ENCODE measurements around the gene GSG1L.
"Not testable (repeated sequence)": the region's sequence is repeated elsewhere in the genome, so short reads cannot be mapped to it uniquely, and the experiment has no call there.

GSG1L gene

DNA sequence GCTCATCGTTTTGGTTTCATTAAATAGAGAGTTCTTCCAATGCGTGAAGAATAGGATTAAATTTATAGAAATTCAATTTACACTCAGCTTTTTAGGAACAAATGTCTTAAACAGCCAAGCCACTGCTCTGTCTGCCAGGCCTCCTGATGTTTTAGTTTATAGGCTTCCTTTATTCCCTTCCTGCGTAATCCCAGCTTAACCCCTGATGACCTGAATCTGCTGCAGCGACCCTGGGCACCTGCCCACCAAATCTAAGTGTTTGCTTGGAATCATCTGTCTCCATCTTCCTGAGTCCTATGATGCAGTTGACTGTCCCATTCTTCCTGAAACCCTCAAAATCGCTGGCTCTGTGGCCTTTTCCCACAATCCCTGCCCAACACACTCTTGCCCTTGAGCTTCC, 179.9 kb downstream of the GSG1L start:
- Histone ChIP-seq H3K27me3 (replicated peaks; ENCODE audit: control insufficient read depth, insufficient read depth, low read length) (peaks cover 18% of the 10 kb centered on the region), H3K9ac (ENCODE audit: low read length) (no peak overlapping the region), H3K4me1 (ENCODE audit: control insufficient read depth, insufficient read depth, low read length) (no peaks in the 10 kb centered on the region), H3K9me3 (ENCODE audit: control insufficient read depth, low read length) (no peaks in the 10 kb centered on the region), H3K4me3 (ENCODE audit: low read length) (no peak overlapping the region), H3K36me3 (ENCODE audit: control insufficient read depth, insufficient read depth, low read length, severe bottlenecking) (no peaks in the 10 kb centered on the region)
- no peak for DNase-seq (ENCODE audit: low read depth)

GRCh38 chr16:27880287-27880686, 183.2 kb downstream of the GSG1L start:
- Histone ChIP-seq H3K36me3 (ENCODE audit: control insufficient read depth, insufficient read depth, low read length, severe bottlenecking) (no peaks in the 10 kb centered on the region), H3K4me1 (ENCODE audit: control insufficient read depth, insufficient read depth, low read length) (no peaks in the 10 kb centered on the region), H3K9me3 (ENCODE audit: control insufficient read depth, low read length) (peaks cover 6% of the 10 kb centered on the region), H3K4me3 (ENCODE audit: low read length) (no peak overlapping the region), H3K27me3 (replicated peaks; ENCODE audit: control insufficient read depth, insufficient read depth, low read length) (peaks cover 10% of the 10 kb centered on the region), H3K9ac (ENCODE audit: low read length) (no peak overlapping the region)
- no peak for DNase-seq (ENCODE audit: low read depth)

DNA sequence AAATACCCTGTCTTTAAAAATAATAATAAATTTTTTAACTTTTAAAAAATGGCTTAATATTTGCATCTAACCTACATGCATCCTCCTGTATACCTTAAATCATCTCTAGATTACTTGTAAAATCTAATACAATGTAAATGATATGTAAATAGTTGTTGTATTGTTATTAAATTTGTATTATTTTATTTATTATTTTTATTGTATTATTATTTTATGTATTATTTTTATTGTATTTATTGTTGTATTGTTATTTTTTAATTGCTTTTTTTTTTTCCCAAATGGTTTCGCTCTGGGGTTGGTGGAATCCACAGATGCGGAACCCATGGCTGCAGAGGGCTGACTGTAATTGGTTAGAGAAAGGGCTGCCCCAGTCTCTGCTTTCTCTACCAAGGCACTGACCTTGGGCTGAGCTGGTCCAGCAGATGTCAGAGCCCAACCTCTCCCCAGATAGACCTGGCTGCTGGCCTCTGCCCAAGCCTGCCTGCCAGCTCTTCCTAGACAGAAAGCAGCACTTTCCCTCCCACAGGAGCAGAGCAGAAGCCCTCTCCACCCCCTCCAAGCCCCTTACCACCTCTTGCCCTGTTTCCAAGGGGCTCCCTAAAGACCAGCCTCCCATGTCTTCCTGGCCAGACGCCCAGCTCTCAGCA, 183.8 kb downstream of the GSG1L start:
- no peaks in the 10 kb centered on the region for H3K4me1 ChIP-seq (ENCODE audit: control insufficient read depth, insufficient read depth, low read length)
- peaks cover 11% of the 10 kb centered on the region for H3K9me3 ChIP-seq (ENCODE audit: control insufficient read depth, low read length)
- no peaks in the 10 kb centered on the region for H3K36me3 ChIP-seq (ENCODE audit: control insufficient read depth, insufficient read depth, low read length, severe bottlenecking)
- peaks cover 10% of the 10 kb centered on the region for H3K27me3 ChIP-seq (replicated peaks; ENCODE audit: control insufficient read depth, insufficient read depth, low read length)
- H3K4me3 ChIP-seq (ENCODE audit: low read length), result no peak overlapping the region
- H3K9ac ChIP-seq (ENCODE audit: low read length), result no peak overlapping the region
- no peak for DNase-seq (ENCODE audit: low read depth)

- H3K4me1 ChIP-seq (ENCODE audit: control insufficient read depth, insufficient read depth, low read length); H3K36me3 ChIP-seq (ENCODE audit: control insufficient read depth, insufficient read depth, low read length, severe bottlenecking); DNase-seq (ENCODE audit: low read depth); H3K4me3 ChIP-seq (ENCODE audit: low read length); H3K9ac ChIP-seq (ENCODE audit: low read length): not testable (repeated sequence)
- Histone ChIP-seq H3K9me3 (ENCODE audit: control insufficient read depth, low read length) (peaks cover 28% of the 10 kb centered on the region), H3K27me3 (replicated peaks; ENCODE audit: control insufficient read depth, insufficient read depth, low read length) (peaks cover 19% of the 10 kb centered on the region)
These were observed 190.9 kb downstream of the GSG1L start for GRCh38 chr16:27872627-27873026.

DNA sequence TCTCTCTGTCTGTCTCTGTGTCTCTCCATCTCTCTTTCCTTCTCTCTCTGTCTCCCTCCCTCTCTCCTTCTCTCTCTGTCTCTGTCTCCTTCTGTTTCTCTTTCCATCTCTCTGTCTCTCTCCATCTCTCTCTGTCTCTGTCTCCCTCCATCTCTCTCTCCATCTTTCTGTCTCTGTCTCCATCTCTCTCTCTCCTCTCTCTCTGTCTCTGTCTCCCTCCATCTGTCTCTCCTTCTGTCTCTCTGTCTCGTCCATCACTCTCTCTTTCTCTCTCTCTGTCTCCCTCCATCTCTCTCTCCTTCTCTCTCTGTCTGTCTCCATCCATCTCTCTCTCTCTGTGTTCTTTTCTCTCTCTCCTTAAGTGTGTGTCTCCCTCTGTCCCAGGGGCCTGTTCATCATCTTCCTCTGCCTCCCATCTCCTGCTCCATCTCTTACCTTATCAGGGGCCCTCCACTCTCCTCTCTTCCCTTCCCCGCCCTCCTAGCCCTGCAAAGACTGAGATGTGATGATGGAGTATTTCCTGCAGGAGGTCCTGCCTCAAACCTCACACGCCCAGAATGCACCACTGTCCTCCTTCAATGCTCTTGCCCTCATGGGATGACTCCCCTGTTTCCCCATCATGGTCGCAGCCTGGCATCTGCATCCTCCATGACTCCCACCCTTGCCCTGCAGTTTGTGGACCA, 193.3 kb downstream of the GSG1L start:
- H3K4me1 ChIP-seq (ENCODE audit: control insufficient read depth, insufficient read depth, low read length), result no peaks in the 10 kb centered on the region
- peaks cover 22% of the 10 kb centered on the region for H3K9me3 ChIP-seq (ENCODE audit: control insufficient read depth, low read length)
- peaks cover 19% of the 10 kb centered on the region for H3K27me3 ChIP-seq (replicated peaks; ENCODE audit: control insufficient read depth, insufficient read depth, low read length)
- no peak overlapping the region for H3K9ac ChIP-seq (ENCODE audit: low read length)
- no peaks in the 10 kb centered on the region for H3K36me3 ChIP-seq (ENCODE audit: control insufficient read depth, insufficient read depth, low read length, severe bottlenecking)
- no peak overlapping the region for H3K4me3 ChIP-seq (ENCODE audit: low read length)
- no peak for DNase-seq (ENCODE audit: low read depth)

DNA sequence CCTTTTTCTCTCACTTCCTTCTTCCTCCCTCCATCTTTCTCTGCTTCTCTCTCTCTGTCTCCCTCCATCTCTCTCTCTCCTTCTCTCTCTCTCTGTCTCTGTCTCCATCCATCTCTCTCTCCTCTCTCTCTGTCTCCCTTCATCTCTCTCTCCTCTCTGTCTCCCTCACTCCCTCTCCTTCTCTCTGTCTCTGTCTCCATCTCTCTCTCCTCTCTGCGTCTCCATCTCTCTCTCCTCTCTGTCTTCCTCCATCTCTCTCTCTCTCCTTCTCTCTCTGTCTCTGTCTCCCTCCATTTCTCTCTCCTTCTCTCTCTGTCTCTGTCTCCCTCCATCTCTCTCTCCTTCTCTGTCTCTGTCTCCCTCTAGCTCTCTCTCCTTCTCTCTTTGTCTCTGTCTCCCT, 194.1 kb downstream of the GSG1L start:
- H3K27me3 ChIP-seq (replicated peaks; ENCODE audit: control insufficient read depth, insufficient read depth, low read length), result peaks cover 19% of the 10 kb centered on the region

DNA sequence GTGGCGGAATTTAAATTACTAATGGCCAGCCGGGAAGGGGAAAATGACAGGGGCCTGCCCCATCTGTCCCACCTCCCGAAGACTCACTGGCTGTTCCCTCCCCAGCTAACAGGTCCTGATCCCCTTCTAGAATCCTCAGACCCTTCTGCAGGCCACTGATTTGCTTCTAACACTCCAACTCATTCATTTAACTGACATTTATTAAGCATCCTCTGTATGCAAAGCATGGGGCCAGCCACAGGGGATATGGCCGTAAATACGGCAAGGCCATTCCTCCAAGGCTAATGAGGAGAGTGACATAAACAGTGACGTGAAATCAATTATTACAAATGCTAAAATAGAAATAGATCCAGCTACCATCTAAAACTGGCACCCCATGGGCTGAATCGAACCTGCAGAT, 195.3 kb downstream of the GSG1L start:
- Histone ChIP-seq H3K27me3 (replicated peaks; ENCODE audit: control insufficient read depth, insufficient read depth, low read length) (peaks cover 19% of the 10 kb centered on the region), H3K4me1 (ENCODE audit: control insufficient read depth, insufficient read depth, low read length) (no peaks in the 10 kb centered on the region), H3K9ac (ENCODE audit: low read length) (no peak overlapping the region), H3K4me3 (ENCODE audit: low read length) (no peak overlapping the region), H3K36me3 (ENCODE audit: control insufficient read depth, insufficient read depth, low read length, severe bottlenecking) (no peaks in the 10 kb centered on the region), H3K9me3 (ENCODE audit: control insufficient read depth, low read length) (peaks cover 18% of the 10 kb centered on the region)
- no peak for DNase-seq (ENCODE audit: low read depth)

More for the DNA sequence above, 194.1 kb downstream of the GSG1L start:
- no peak for DNase-seq (ENCODE audit: low read depth)
- Histone ChIP-seq H3K4me3 (ENCODE audit: low read length) (no peak overlapping the region), H3K4me1 (ENCODE audit: control insufficient read depth, insufficient read depth, low read length) (no peaks in the 10 kb centered on the region), H3K9ac (ENCODE audit: low read length) (no peak overlapping the region), H3K9me3 (ENCODE audit: control insufficient read depth, low read length) (peaks cover 18% of the 10 kb centered on the region), H3K36me3 (ENCODE audit: control insufficient read depth, insufficient read depth, low read length, severe bottlenecking) (no peaks in the 10 kb centered on the region)

GRCh38 chr16:27867122-27868110, 196.1 kb downstream of the GSG1L start:
- no peaks in the 10 kb centered on the region for H3K36me3 ChIP-seq (ENCODE audit: control insufficient read depth, insufficient read depth, low read length, severe bottlenecking)
- DNase-seq (ENCODE audit: low read depth), result peak; percentile 55

DNA sequence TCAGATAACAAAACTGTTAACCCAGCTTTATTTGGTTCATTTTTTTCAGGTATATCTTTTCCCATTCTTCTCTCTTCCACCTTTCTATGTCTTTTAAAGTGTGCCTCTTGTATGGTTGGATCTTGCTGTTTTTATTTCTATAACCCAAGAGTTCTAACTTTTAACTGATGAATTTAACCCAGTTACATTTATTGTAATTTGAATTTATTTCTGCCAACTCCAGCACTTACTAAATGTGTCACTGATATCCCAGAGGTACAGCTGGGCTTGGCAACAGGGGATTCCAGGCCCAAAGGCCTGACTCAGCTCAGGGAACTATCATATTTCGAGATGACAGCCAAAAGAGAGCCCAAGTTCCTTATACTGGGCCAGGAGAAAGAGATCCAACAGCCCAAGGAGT, 200.1 kb downstream of the GSG1L start:
- no peaks in the 10 kb centered on the region for H3K36me3 ChIP-seq (ENCODE audit: control insufficient read depth, insufficient read depth, low read length, severe bottlenecking)
- H3K4me1 ChIP-seq (ENCODE audit: control insufficient read depth, insufficient read depth, low read length), result no peaks in the 10 kb centered on the region
- H3K9ac ChIP-seq (ENCODE audit: low read length), result no peak overlapping the region
- peaks cover 36% of the 10 kb centered on the region for H3K9me3 ChIP-seq (ENCODE audit: control insufficient read depth, low read length)
- H3K27me3 ChIP-seq (replicated peaks; ENCODE audit: control insufficient read depth, insufficient read depth, low read length), result peaks cover under 1% of the 10 kb centered on the region
- DNase-seq (ENCODE audit: low read depth), result no peak
- H3K4me3 ChIP-seq (ENCODE audit: low read length), result peak overlapping the region; percentile 27

More at GRCh38 chr16:27867122-27868110, 196.1 kb downstream of the GSG1L start:
- Histone ChIP-seq H3K9me3 (ENCODE audit: control insufficient read depth, low read length) (peaks cover 24% of the 10 kb centered on the region), H3K4me1 (ENCODE audit: control insufficient read depth, insufficient read depth, low read length) (no peaks in the 10 kb centered on the region), H3K4me3 (ENCODE audit: low read length) (no peak overlapping the region), H3K9ac (ENCODE audit: low read length) (no peak overlapping the region), H3K27me3 (replicated peaks; ENCODE audit: control insufficient read depth, insufficient read depth, low read length) (peaks cover 19% of the 10 kb centered on the region)

DNA sequence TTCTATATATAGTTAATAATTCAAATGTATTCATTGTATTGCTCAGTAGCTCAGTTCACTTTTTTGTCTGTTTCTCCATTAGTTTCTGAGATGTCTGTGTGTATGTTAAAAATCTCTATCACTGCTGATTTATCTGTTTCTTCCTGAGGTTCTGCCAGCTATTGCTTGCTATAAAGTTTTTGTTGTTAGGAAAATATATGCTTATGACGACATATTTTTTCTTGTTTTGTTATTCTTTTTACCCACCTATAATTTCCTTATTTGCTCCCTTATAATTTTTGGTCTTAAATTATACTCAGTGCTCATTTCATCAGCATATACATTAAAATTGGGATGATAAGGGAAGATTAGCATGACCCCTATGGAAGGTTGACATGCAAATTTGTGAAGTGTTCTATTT, 200.6 kb downstream of the GSG1L start:
- Histone ChIP-seq H3K4me1 (ENCODE audit: control insufficient read depth, insufficient read depth, low read length) (no peaks in the 10 kb centered on the region), H3K36me3 (ENCODE audit: control insufficient read depth, insufficient read depth, low read length, severe bottlenecking) (no peaks in the 10 kb centered on the region), H3K9ac (ENCODE audit: low read length) (no peak overlapping the region), H3K9me3 (ENCODE audit: control insufficient read depth, low read length) (peaks cover 36% of the 10 kb centered on the region), H3K4me3 (ENCODE audit: low read length) (no peak overlapping the region), H3K27me3 (replicated peaks; ENCODE audit: control insufficient read depth, insufficient read depth, low read length) (peaks cover 4% of the 10 kb centered on the region)
- no peak for DNase-seq (ENCODE audit: low read depth)

GRCh38 chr16:27860091-27860490, 203.4 kb downstream of the GSG1L start:
- H3K4me3 ChIP-seq (ENCODE audit: low read length), result no peak overlapping the region
- H3K9me3 ChIP-seq (ENCODE audit: control insufficient read depth, low read length), result peaks cover 36% of the 10 kb centered on the region
- H3K27me3 ChIP-seq (replicated peaks; ENCODE audit: control insufficient read depth, insufficient read depth, low read length), result peaks cover 12% of the 10 kb centered on the region
- no peaks in the 10 kb centered on the region for H3K4me1 ChIP-seq (ENCODE audit: control insufficient read depth, insufficient read depth, low read length)
- no peak overlapping the region for H3K9ac ChIP-seq (ENCODE audit: low read length)
- DNase-seq (ENCODE audit: low read depth), result no peak
- H3K36me3 ChIP-seq (ENCODE audit: control insufficient read depth, insufficient read depth, low read length, severe bottlenecking), result no peaks in the 10 kb centered on the region
